Smooth muscle cell of the umbilical artery (primary cell): ENCODE results near the gene GALP. TPM values are rescaled to one million over a fixed set of nuclear protein-coding genes. Genes with fewer than 3 reads are reported as not detected.

ENCODE experiments used
- total RNA-seq: library from RNA; depleted of rRNA; stranded (reverse); fragments of >200 nt; gene quantifications from 2 replicates; pipeline ENCODE4 v1.2.3, GENCODE V29; 2014

Gene GALP
- not detected in 2 replicates for total RNA-seq

DNA sequence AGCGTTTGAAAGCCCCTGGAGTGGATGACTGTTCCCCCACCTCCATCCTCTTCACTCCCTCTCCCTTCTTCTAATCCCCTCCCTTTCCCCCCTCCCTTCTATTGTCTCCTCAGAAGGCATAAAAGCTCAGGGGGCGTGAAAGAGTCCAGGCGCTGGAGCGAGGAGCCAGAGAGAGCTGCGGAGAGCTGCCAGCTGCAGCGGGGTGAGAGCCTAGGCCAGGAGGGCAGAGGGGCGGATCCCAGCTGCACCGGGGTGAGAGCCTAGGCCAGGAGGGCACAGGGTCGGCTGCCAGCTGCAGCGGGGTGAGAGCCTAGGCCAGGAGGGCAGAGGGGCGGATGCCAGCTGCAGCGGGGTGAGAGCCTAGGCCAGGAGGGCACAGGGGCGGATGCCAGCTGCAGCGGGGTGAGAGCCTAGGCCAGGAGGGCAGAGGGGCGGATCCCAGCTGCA, at the start of gene GALP:
Gene GALP (plus strand): TSS at position 148 of the 447 bp plus-strand sequence. CDS start 1,101 bp downstream, outside the sequence.

DNA sequence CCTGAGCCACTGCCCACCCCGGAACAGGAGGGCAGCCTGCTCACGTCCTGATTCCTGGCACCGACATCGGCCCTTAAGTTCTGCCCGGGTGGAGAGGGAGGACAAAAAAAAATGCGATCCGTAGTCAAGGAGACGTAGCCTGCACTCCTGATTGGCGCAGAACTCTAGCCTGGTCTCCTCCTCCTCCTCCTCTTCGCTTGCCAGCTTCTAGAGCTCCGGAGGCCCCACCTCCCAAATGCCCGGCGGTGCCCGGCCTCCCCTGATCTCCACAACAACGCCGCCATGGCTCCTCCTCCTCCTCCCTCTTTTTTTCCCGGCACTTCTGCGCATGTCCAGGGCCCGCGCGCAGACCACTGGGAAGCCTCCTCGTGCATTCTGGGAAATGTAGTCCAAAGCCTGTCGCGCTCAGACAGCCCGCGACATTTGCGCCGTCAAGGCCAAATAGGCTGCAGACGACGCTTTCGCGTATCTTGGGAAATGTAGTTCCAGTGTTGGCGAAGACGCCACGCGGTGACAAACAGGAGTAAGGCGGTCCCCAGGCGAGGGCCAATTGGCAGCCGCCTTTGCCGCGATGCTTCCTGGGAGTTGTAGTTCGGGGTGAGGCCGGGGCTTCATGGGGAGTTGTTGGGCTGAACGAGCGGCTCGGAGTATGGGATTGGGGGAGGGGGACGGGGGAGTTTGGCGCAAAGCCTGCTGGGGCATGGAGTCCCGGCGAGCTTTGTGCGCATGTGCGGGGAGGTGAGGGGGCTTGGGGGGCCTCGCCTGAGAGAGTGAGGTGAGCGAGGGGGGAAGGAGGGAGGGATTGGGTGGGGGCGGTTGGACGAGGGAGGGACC, 35.0 kb upstream of the GALP start, which contains the start of gene ZNF444:
Gene ZNF444 (plus strand): TSS at position 705 of the 834 bp plus-strand sequence. CDS start 5,625 bp downstream, outside the sequence.

DNA sequence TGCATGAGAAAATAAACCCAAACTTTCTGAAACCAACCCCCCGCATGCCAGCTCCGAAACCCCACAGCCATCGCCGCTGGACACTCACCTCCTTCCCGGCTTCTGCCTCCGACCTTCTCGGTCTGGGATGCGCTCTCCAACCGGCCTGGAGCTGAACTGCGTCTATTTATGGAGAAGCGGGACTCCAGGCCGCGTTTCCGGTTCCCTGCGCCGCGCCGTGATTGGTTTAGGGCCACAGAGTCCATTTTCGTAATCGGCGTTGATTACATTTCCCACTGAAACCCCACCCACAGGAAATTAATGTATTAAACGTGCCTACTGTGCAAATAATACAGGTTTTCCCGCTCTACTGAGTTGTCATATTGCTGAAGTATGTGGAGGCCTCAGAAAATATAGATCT, 21.8 kb downstream of the GALP start, which contains the start of gene ZSCAN5B:
Gene ZSCAN5B (minus strand): TSS at position 138 of the 400 bp plus-strand sequence. CDS start 4,731 bp downstream, outside the sequence.

DNA sequence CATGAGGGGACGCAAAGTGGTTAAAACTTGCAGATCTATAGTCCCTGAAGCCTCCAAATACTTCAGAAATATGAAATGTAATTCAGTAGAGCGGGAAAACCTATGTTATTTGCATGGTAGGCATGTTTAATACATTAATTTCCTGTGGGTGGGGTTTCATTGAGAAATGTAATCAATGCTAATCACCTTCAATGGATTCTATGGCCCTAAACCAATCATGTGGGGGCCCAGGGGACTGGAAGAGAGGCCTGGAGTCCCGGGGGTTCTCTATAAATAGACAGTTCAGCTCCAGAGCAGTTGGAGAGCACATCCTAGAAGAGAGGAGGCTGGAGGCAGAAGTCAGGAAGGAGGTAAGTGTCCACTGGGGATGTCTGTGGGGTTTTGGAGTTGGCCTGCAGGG, 26.2 kb downstream of the GALP start, which contains the start of gene ZSCAN5C:
Gene ZSCAN5C (plus strand): TSS at position 301 of the 400 bp plus-strand sequence. CDS start 3,641 bp downstream, outside the sequence.

Other genes starting within 250 kb of the GALP start
- not detected in 2 replicates for gene NLRP13, start 243.7 kb upstream of the GALP start, total RNA-seq
- not detected in 2 replicates for gene NLRP8, start 228.2 kb upstream of the GALP start, total RNA-seq
- gene NLRP5, start 189.2 kb upstream of the GALP start, total RNA-seq, result not detected in 2 replicates
- gene ZNF787, start 54.7 kb upstream of the GALP start, total RNA-seq, result 21.7 and 29.7 TPM in 2 replicates
- 15.7 and 20.4 TPM in 2 replicates for gene ZNF444, start 34.7 kb upstream of the GALP start, total RNA-seq
- gene ZSCAN5B, start 21.8 kb downstream of the GALP start, total RNA-seq, result not detected in 2 replicates
- not detected in 2 replicates for gene ZSCAN5C, start 26.3 kb downstream of the GALP start, total RNA-seq
- gene EDDM13, start 96.7 kb downstream of the GALP start, total RNA-seq, result not detected in 2 replicates
- gene ZSCAN5A, start 138.8 kb downstream of the GALP start, total RNA-seq, result 5.9 and 8.5 TPM in 2 replicates
- 3.0 and 3.9 TPM in 2 replicates for gene ZNF582, start 217.5 kb downstream of the GALP start, total RNA-seq
- gene ZNF583, start 228.3 kb downstream of the GALP start, total RNA-seq, result 6.6 and 7.4 TPM in 2 replicates